HG02852 (cell line): ENCODE measurements around the gene KCNJ5.

Source experiments
- ATAC-seq: cut with Tn5 transposase; IDR thresholded peaks from one replicate; pipeline ENCODE4 v1.9.1; 2021; ENCODE audit warnings: mild to moderate bottlenecking, moderate library complexity; ENCODE audit not compliant: unreplicated experiment

KCNJ5 gene

GRCh38 chr11:128946648-128947047, 55.5 kb downstream of the KCNJ5 start:
- ATAC-seq, result no peak

DNA sequence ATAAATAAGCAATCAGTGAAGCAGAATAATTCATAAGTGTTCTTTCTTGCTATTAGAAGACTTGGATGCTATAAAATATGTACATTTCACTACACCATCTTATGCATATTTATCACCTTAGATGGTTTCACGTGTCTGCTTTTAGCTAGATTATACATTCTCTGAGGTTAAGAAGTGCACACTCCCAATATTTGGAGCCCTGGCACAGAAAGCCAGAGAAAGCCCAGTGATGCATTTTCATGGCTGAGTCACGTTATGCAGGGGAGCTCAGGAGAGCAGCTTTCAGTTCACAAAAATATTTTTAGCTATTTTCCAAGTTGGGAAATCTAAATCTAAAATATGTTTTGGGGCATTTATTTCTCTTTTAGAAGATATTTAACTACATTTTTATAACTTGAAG, 56.6 kb downstream of the KCNJ5 start:
- ATAC-seq, result no peak

- ATAC-seq, result no peak
Observed at GRCh38 chr11:128948583-128948982, 57.4 kb downstream of the KCNJ5 start.

GRCh38 chr11:128949791-128950454, 58.8 kb downstream of the KCNJ5 start:
- ATAC-seq, result no peak

- ATAC-seq, result no peak
Observed at GRCh38 chr11:128953151-128953550, 62.0 kb downstream of the KCNJ5 start.

GRCh38 chr11:128955636-128956035, 64.5 kb downstream of the KCNJ5 start:
- ATAC-seq, result no peak

DNA sequence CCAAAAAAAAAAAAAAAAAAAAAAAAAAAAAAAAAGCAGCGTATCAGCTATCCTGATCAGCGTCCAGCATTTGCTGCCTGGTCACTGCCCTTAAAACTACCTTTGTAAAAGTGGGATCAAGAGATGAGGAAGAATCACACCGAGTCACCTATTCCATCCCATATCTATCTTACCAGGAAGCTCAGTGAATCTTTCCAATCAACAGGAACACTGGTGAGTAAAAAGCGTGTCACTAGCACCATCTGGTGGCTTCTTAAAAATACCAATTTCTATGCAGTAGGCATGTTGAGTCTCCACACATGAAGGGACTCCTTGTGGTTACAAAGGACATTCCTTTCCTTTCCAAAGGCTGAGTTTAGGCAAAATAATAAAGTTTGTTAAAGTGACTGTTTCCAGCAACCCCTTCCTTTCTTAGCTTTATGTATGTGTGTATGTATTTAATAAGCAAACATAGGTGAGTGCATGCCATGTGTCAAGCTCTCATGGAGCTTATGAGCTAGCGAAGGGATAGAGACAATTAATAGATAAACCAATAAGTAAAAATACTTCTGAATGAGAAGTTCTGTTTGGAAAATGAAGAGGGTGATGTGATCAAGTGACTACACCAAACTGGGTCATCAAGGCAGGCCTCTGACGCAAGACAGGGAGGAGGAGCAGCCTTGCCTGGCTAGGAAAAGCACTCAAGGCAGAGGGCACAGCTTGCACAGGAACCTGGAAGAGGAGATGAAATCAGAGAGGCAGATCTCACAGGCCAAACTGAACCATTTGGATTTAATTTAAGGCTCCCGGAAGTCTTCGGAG, 65.4 kb downstream of the KCNJ5 start:
- ATAC-seq, result no peak

DNA sequence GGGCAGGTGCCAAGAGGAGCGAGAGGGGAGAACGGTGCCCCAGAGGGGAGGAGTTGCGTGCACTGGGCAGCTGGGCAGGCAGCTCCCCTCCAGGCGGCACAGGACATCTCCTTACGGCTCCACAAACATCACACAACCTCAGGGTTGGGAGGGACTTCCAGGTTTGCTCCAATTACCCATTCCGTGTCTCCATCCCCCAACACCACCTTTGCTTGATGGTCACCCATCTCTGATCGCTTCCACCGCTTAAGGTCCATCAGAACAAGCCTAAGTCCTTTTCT, 66.0 kb downstream of the KCNJ5 start:
- ATAC-seq, result no peak

- ATAC-seq, result no peak
Observed at GRCh38 chr11:128961645-128962044, 70.5 kb downstream of the KCNJ5 start.

DNA sequence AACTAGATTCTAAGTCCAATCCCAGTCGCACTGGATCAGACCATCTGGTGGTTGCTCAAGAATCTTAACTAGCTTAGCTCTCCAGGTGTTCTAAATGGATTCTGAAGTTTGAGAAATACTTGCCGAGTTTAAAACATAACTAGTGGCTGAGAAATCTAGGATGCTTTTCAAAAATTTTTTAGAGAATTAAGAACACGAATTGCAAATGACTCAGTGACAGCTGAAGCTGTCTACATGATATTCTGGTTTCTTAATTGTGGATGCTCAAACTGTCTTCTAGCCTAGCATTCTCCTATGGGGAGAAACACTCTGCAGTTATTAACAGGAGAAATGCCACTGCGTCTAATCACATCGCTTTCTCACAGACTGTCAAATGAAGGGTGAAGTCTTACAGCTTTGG, 71.7 kb downstream of the KCNJ5 start:
- ATAC-seq, result no peak

DNA sequence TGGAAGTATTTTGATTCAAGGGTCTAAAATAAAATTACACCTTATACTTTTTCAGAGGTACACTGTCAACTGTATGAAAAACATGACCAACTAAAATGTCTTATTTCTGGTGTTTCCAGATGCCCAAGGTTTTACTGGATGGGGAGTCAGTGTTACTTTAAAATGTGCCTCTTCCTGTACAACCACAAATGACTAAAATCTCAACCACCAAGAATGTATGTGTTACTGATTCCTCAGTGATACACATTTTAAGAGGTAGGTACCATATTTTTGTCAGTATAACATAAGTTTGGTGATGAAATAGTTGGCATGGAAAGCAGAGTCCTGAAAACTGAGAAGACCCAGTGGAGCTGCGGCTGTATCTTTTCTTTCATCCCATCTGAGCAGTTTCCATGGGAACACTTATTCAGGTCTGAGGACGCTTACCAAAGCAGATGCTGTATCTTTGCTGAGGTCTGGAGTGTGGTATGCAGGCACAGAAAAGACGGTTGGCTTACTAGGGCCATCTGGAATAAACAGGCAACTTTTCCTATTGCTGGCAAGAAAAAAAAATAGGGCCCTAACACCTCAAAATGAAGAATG, 72.7 kb downstream of the KCNJ5 start:
- ATAC-seq, result no peak

DNA sequence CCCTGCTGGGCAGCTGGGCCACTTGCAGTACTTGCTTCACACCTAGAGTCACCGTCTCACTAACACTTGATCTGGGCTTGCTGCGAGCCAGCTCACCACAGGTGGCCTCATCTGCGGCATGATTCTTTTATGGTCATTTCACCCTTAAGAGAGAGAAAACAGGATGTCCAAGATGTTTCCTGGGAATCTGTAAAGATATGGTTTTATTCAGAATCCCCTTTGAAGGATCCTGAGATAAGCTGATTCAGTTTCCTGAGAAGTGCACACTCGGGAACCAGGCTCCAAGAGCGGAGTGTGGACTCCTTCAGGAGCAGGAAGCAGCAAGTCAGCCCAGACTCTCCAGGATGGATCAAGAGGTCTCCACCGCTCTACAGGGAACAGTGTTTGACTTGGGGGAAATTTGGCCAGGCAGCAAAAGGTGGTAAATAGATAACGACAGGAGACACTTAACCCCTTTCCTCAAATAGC, 73.3 kb downstream of the KCNJ5 start:
- no peak for ATAC-seq

DNA sequence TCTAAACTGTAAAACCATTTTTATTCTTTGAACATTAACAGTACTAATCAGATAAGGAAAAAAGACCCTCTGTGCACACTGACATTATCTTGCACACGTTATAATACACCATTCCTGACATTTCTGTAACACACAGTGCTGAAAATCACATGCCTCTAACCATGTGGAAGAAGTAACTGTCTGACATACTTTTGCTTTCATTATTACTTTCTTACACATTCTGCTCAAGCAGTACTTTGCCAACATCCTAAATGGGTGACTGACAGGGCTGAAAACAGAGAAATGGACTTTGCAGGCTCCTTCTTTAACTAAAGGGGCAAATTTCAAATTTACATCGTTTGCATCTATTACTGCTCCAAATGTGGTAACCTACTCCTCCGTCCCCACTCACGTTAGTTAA, 74.3 kb downstream of the KCNJ5 start:
- ATAC-seq, result peak; percentile 97

GRCh38 chr11:128967578-128967977, 76.4 kb downstream of the KCNJ5 start:
- ATAC-seq, result no peak

DNA sequence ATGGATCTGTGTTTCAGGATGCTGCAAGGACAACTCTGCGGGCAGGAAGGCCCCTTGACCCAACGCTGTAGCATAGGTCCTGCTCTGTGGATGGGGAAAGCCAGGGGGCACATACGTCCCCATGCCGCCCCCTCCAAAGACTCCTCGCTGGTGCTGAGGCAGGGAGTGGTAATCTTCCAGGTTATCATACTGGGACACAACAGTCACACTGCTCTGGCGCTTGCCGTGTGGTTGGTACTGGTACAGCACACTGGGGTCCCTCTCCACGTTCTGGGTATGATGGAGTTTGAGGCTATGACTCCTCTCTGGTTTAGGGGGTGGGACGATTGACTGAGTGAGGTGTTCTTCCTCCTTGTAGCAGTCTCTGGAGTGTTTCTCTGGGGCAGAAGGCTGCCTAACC, 77.8 kb downstream of the KCNJ5 start:
- no peak for ATAC-seq
